ENCODE measurements around the gene NUP210L. TPM values are rescaled to one million over a fixed set of nuclear protein-coding genes. Genes with fewer than 3 reads are reported as not detected.
A peak's percentile ranks its signal among the peaks of the same experiment; 100 is the strongest.

The NUP210L gene
- total and polyA plus RNA-seq, 9 of the 15 experiments (the other 6 are each of a cell fraction or from before 2014, with no cell fraction given), result 0.01 to 0.04 TPM; not detected in 7

- TF ChIP-seq BCLAF1 (IDR thresholded peaks at IDR 0.05; ENCODE audit: borderline replicate concordance in 1 of 2, control insufficient read depth in 1 of 2, low read depth in 2 of 2, low read length in 1 of 2) (no peak), SRF (CRISPR knock-in tag; IDR thresholded peaks at IDR 0.05) (no peak), ZNF77 (CRISPR knock-in tag; IDR thresholded peaks at IDR 0.05) (no peak), ZNF232 (CRISPR knock-in tag; IDR thresholded peaks at IDR 0.05) (peak; percentile 88; the same call in 1 of the 2 replicates), FOXJ3 (CRISPR knock-in tag; IDR thresholded peaks at IDR 0.05) (no peak), ZNF165 (CRISPR knock-in tag; IDR thresholded peaks at IDR 0.05; ENCODE audit: borderline replicate concordance) (no peak), ZNF23 (CRISPR knock-in tag; IDR thresholded peaks at IDR 0.05) (no peak), ARID2 (IDR thresholded peaks at IDR 0.05) (peak; percentile 64; the same call in 1 of the 2 replicates), E2F1 (CRISPR knock-in tag; IDR thresholded peaks at IDR 0.05) (peak; percentile 61; the same call in 1 of the 2 replicates), NRF1 (conservative IDR thresholded peaks at IDR 0.05 in 1 of 2, IDR thresholded peaks at IDR 0.05 in 1 of 2) (peak; percentile 76 to 80), SAFB (IDR thresholded peaks at IDR 0.05; ENCODE audit: borderline replicate concordance, low read depth, low read length) (no peak), MYNN (IDR thresholded peaks at IDR 0.05) (no peak), MYNN (CRISPR knock-in tag; IDR thresholded peaks at IDR 0.05) (no peak), ID3 (CRISPR knock-in tag; IDR thresholded peaks at IDR 0.05) (no peak), ID3 (tag; IDR thresholded peaks at IDR 0.05) (no peak), ZBTB9 (CRISPR knock-in tag; IDR thresholded peaks at IDR 0.05) (no peak), RBM15 (IDR thresholded peaks at IDR 0.05; ENCODE audit: insufficient read depth, low read length) (no peak), MCM2 (IDR thresholded peaks at IDR 0.05; ENCODE audit: low read depth) (no peak), CCAR2 (IDR thresholded peaks at IDR 0.05; ENCODE audit: low read depth, low read length) (no peak), MEF2A (IDR thresholded peaks at IDR 0.05; ENCODE audit: control insufficient read depth, low read depth, low read length) (no peak), MAZ (CRISPR knock-in tag; conservative IDR thresholded peaks at IDR 0.05 in 1 of 2, IDR thresholded peaks at IDR 0.05 in 1 of 2) (peak; percentile 71 to 83), DDX20 (tag; IDR thresholded peaks at IDR 0.05; ENCODE audit: low read depth) (no peak)
Measured at GRCh38 chr1:153967107-153967999, 187.5 kb downstream of the NUP210L start, which contains the start of gene CREB3L4 (continued).

All from K562 (cell line).